DMS 273 (cell line): ENCODE data around the gene CLMN.
"Not testable (repeated sequence)": the region's sequence is repeated elsewhere in the genome, so short reads cannot be mapped to it uniquely, and the experiment has no call there.

Experiments
- DNase-seq: peaks from one replicate; lab custom pipeline; 2025; ENCODE audit not compliant: unreplicated experiment; lab: John Stamatoyannopoulos, UW

Gene CLMN

GRCh38 chr14:95197551-95197950 is 122.2 kb downstream of the CLMN start:
- DNase-seq = no peak

GRCh38 chr14:95196826-95197545 is 122.7 kb downstream of the CLMN start:
- DNase-seq = no peak

- DNase-seq = peak; percentile 56
Observed at GRCh38 chr14:95196268-95196667, 123.4 kb downstream of the CLMN start.

- no peak for DNase-seq
Observed at GRCh38 chr14:95195031-95195430, 124.7 kb downstream of the CLMN start.

- no peak for DNase-seq
Observed at GRCh38 chr14:95193081-95193480, 126.6 kb downstream of the CLMN start.

- DNase-seq = no peak
Observed at GRCh38 chr14:95192311-95192710, 127.4 kb downstream of the CLMN start.

- DNase-seq = no peak
Observed at GRCh38 chr14:95191445-95192199, 128.1 kb downstream of the CLMN start.

GRCh38 chr14:95190857-95191256 is 128.9 kb downstream of the CLMN start:
- DNase-seq = no peak

GRCh38 chr14:95190346-95190840 is 129.3 kb downstream of the CLMN start:
- DNase-seq = no peak

- peak; percentile 52 for DNase-seq
Observed at GRCh38 chr14:95189367-95190132, 130.2 kb downstream of the CLMN start.

- DNase-seq = no peak
Observed at GRCh38 chr14:95188380-95188779, 131.3 kb downstream of the CLMN start.

- no peak for DNase-seq
Observed at GRCh38 chr14:95185767-95186392, 133.8 kb downstream of the CLMN start.

GRCh38 chr14:95185033-95185766 is 134.5 kb downstream of the CLMN start:
- DNase-seq = peak; percentile 22

- DNase-seq = no peak
Observed at GRCh38 chr14:95184413-95184790, 135.3 kb downstream of the CLMN start.

- no peak for DNase-seq
Observed at GRCh38 chr14:95183532-95184412, 135.9 kb downstream of the CLMN start.

GRCh38 chr14:95183082-95183481 is 136.6 kb downstream of the CLMN start:
- no peak for DNase-seq

GRCh38 chr14:95182379-95182778 is 137.3 kb downstream of the CLMN start:
- no peak for DNase-seq

- no peak for DNase-seq
Observed at GRCh38 chr14:95180966-95181741, 138.6 kb downstream of the CLMN start.

GRCh38 chr14:95175670-95176069 is 144.0 kb downstream of the CLMN start:
- not testable (repeated sequence) for DNase-seq
